ENCODE results near the gene LDB1. TPM values are rescaled to one million over a fixed set of nuclear protein-coding genes. Genes with fewer than 3 reads are reported as not detected.

The LDB1 gene
- total and polyA plus RNA-seq, 2 donors (not counting 3 experiments of a cell fraction or from before 2014, with no cell fraction given): 65.7 to 137 TPM

DNA sequence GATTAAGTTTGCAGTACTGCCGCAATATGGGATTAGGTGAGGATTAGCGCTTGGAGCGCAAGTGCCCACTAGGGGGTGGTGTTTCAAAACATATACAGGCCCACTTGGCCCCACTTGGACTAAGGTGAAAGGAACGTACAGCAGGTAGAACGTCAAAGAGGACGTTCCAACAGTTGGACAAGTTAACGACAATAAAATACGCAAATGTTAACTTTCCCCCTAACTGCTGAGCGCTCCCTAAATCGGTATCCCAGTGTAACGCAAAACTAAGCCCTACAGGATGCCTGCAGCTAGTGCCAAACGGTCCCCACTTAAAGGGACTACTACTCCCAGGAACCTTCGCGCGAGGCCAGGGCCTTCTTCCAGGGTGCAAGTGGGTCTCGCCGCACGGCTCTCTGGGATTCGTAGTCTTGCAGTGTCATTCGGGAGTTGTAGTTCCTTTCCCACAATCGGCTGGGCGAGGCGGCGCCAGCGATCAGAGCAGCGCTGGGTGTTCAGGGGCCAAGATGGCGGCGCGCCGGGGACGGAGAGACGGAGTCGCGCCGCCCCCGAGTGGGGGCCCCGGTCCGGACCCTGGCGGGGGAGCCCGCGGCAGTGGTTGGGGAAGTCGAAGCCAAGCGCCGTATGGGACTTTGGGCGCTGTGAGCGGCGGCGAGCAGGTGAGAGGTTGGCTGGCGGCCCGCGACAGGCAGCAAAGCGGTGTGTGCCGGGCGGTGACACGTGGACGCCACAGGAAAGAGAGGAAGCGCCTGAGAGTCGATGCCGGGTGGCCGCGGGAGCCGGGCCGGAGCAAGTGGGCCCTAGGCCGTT is 12.6 kb upstream of the LDB1 start, which contains the start of gene PPRC1:
Gene PPRC1 (plus strand): TSS at position 478 of the 810 bp plus-strand sequence. CDS start 29 bp downstream, at position 507.
- H4K20me1 ChIP-seq (replicated peaks; ENCODE audit: control insufficient read depth, extremely low read depth, insufficient read depth, low read length): peaks cover 2% of the 10 kb centered on the region
- TF ChIP-seq, protein P1, sequence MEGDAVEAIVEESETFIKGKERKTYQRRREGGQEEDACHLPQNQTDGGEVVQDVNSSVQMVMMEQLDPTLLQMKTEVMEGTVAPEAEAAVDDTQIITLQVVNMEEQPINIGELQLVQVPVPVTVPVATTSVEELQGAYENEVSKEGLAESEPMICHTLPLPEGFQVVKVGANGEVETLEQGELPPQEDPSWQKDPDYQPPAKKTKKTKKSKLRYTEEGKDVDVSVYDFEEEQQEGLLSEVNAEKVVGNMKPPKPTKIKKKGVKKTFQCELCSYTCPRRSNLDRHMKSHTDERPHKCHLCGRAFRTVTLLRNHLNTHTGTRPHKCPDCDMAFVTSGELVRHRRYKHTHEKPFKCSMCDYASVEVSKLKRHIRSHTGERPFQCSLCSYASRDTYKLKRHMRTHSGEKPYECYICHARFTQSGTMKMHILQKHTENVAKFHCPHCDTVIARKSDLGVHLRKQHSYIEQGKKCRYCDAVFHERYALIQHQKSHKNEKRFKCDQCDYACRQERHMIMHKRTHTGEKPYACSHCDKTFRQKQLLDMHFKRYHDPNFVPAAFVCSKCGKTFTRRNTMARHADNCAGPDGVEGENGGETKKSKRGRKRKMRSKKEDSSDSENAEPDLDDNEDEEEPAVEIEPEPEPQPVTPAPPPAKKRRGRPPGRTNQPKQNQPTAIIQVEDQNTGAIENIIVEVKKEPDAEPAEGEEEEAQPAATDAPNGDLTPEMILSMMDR (IDR thresholded peaks at IDR 0.05; ENCODE audit: extremely low read depth in 1 of 2, insufficient read depth in 1 of 2, low read depth in 1 of 2, low read length in 2 of 2): peak; percentile 90 to 97
- TF ChIP-seq, protein P2, sequence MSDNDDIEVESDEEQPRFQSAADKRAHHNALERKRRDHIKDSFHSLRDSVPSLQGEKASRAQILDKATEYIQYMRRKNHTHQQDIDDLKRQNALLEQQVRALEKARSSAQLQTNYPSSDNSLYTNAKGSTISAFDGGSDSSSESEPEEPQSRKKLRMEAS (IDR thresholded peaks at IDR 0.05; ENCODE audit: insufficient read depth, insufficient read length): peak; percentile 57
- TF ChIP-seq FOS (IDR thresholded peaks at IDR 0.05; ENCODE audit: borderline replicate concordance, insufficient read depth, low read length) (no peak), EZH2 (IDR thresholded peaks at IDR 0.05; ENCODE audit: borderline replicate concordance, low read depth, low read length, severe bottlenecking) (no peak), MYC (IDR thresholded peaks at IDR 0.05; ENCODE audit: low read depth, low read length) (peak; percentile 89), POLR2AphosphoS5 (IDR thresholded peaks at IDR 0.05; ENCODE audit: insufficient read depth, low read depth, low read length) (peak; percentile 79), GATA2 (IDR thresholded peaks at IDR 0.05; ENCODE audit: insufficient read depth, insufficient read length, low read depth, low read length) (no peak), POLR2A (IDR thresholded peaks at IDR 0.05; ENCODE audit: low read depth, low read length) (peak; percentile 85)
- H3K4me1 ChIP-seq (ENCODE audit: control insufficient read depth, extremely low read depth, insufficient read depth, low read length): peaks cover 20% of the 10 kb centered on the region
- CTCF ChIA-PET: interaction anchor here (0.7 to 1.9 kb wide), 7 partner anchors 10 to 219 kb away, joined by 3 to 10 read pairs (median 6); partner anchors contain the start of gene NOLC1
- DNase-seq (ENCODE audit: low read depth, low spot score): peak; percentile 99
- peaks cover 2 to 3% of the 10 kb centered on the region in 2 experiments for H3K36me3 ChIP-seq (ENCODE audit: control insufficient read depth in 2 of 2, extremely low read depth in 1 of 2, insufficient read depth in 2 of 2, low read length in 2 of 2)
- H2AFZ ChIP-seq (ENCODE audit: low read depth, low read length): peak within 1 kb of the TSS; percentile 35
- peak; percentile 99 for FAIRE-seq
- H3K79me2 ChIP-seq (ENCODE audit: control insufficient read depth, insufficient read depth, low read length): peaks cover 48% of the 10 kb centered on the region
- H3K27ac ChIP-seq (ENCODE audit: insufficient read depth, low read depth, low read length): peak within 1 kb of the TSS; percentile 73
- H3K4me3 ChIP-seq (replicated peaks in 1 of 3; ENCODE audit: insufficient read depth in 1 of 3, low read depth in 1 of 3, low read length in 3 of 3): peak within 1 kb of the TSS; percentile 52 to 82 (median 62)
- BruUV-seq (replicated peaks): no TSS peak
- H3K9me1 ChIP-seq (replicated peaks; ENCODE audit: control insufficient read depth, extremely low read depth, insufficient read depth, low read length): no peaks in the 10 kb centered on the region
- dilution Hi-C loops (cut with MboI; ENCODE audit: extremely low pct_ligation_motif_present, low sequenced_read_pairs) (no loop called here), intact Hi-C loops (cut with micrococcal nuclease) (loop anchor here (1.0 to 2.0 kb wide), 3 partner anchors 12 to 314 kb away; partner anchors contain the start of genes LDB1, NOLC1 and OGA)
- H3K9me3 ChIP-seq (replicated peaks; ENCODE audit: control insufficient read depth, insufficient read depth, low read length): no peaks in the 10 kb centered on the region
- POLR2A ChIA-PET: interaction anchor here (0.8 kb wide), 1 partner anchor 19 kb away, joined by 3 read pairs; the partner anchor contains the start of gene NOLC1
- peak within 1 kb of the TSS; percentile 80 for H3K4me2 ChIP-seq (ENCODE audit: insufficient read depth, low read length)
- peak within 1 kb of the TSS; percentile 93 for H3K9ac ChIP-seq (replicated peaks; ENCODE audit: extremely low read depth, insufficient read depth, low read length)
- H3K27me3 ChIP-seq (ENCODE audit: control insufficient read depth in 2 of 2, insufficient read depth in 2 of 2, low read length in 2 of 2): no peaks in the 10 kb centered on the region

Data from endothelial cell of umbilical vein (primary cell).